ENCODE results near the gene DAB2IP. TPM values are rescaled to one million over a fixed set of nuclear protein-coding genes. Genes with fewer than 3 reads are reported as not detected.

Gene DAB2IP
- total RNA-seq, 4 donors from 2014 or later, result 19.2 to 45.4 (median 34.8) TPM

- no peak for DNase-seq (ENCODE audit: low spot score)
- TF ChIP-seq CTCF (IDR thresholded peaks at IDR 0.05), result no peak
- ATAC-seq (ENCODE audit: low FRiP score), result no peak
These were observed 180.4 kb downstream of the DAB2IP start for GRCh38 chr9:121831869-121832268.

GRCh38 chr9:121833061-121833460 lies 181.6 kb downstream of the DAB2IP start:
- ATAC-seq (ENCODE audit: low FRiP score) (no peak), DNase-seq (ENCODE audit: low spot score) (no peak)
- no peak for TF ChIP-seq CTCF (IDR thresholded peaks at IDR 0.05)

Other genes with a start within 250 kb of the DAB2IP start
- 10 to 100 TPM in 3 of 4 donors, 1 to 10 TPM in 1; 9.1 to 28.5 (median 19.8) TPM for gene GGTA1, start 151.8 kb upstream of the DAB2IP start, total RNA-seq

Measured in omental fat pad (tissue), 4 donors.